Cerebellar cortex (tissue), 1 donor: ENCODE data around the gene CDPF1.

Experiments
- DNase-seq: peaks from one replicate; pipeline ENCODE4 v3.0.0-alpha.2; 2015; ENCODE audit warnings: low spot score

The CDPF1 gene

GRCh38 chr22:46250035-46250782, at the start of gene CDPF1:
Gene CDPF1, minus strand, starts transcription at chr22:46250293. Its CDS starts 2,009 bp downstream, at chr22:46248284.
- peak; percentile 84 for DNase-seq

- DNase-seq, result no peak
These were observed 49.0 kb upstream of the CDPF1 start for GRCh38 chr22:46299101-46299500.

- DNase-seq, result no peak
These were observed 47.2 kb upstream of the CDPF1 start for GRCh38 chr22:46297151-46297812.

- peak; percentile 98 for DNase-seq
These were observed 46.4 kb upstream of the CDPF1 start, which contains the start of gene GTSE1 for GRCh38 chr22:46296257-46297150. Gene GTSE1, plus strand, starts transcription at chr22:46296870. Its CDS starts 531 bp downstream, at chr22:46297401.

- no peak for DNase-seq
These were observed 45.3 kb upstream of the CDPF1 start for GRCh38 chr22:46295277-46295971.

- DNase-seq, result no peak
These were observed 44.7 kb upstream of the CDPF1 start for GRCh38 chr22:46294784-46295183.

- DNase-seq, result no peak
These were observed 43.6 kb upstream of the CDPF1 start for GRCh38 chr22:46293577-46294260.

- DNase-seq, result no peak
These were observed 42.6 kb upstream of the CDPF1 start for GRCh38 chr22:46292732-46293131.

- DNase-seq, result no peak
These were observed 42.1 kb upstream of the CDPF1 start for GRCh38 chr22:46292173-46292572.

- no peak for DNase-seq
These were observed 41.0 kb upstream of the CDPF1 start for GRCh38 chr22:46290843-46291785.

- no peak for DNase-seq
These were observed 40.2 kb upstream of the CDPF1 start for GRCh38 chr22:46290121-46290842.

- DNase-seq, result no peak
These were observed 39.3 kb upstream of the CDPF1 start for GRCh38 chr22:46289244-46289891.

GRCh38 chr22:46288846-46289243, 38.8 kb upstream of the CDPF1 start:
- no peak for DNase-seq

- DNase-seq, result no peak
These were observed 38.0 kb upstream of the CDPF1 start for GRCh38 chr22:46287873-46288751.

GRCh38 chr22:46286941-46287872, 37.1 kb upstream of the CDPF1 start:
- DNase-seq, result no peak

GRCh38 chr22:46286006-46286405, 35.9 kb upstream of the CDPF1 start:
- DNase-seq, result no peak
